Hepatocyte (in vitro differentiated cells): ENCODE results near the gene GMEB2.

Experiments used
- CTCF ChIP-seq: fragments of 200-600 bp; sonication (generic); IDR thresholded peaks from 2 replicates; pipeline ENCODE4 v1.5.1; 2016; ENCODE audit warnings: antibody characterized with exemption, mild to moderate bottlenecking; ENCODE audit not compliant: poor library complexity
- EZH2 ChIP-seq: fragments of 200-600 bp; sonication (generic); IDR thresholded peaks from 2 replicates; pipeline ENCODE4 v1.6.1; 2016; ENCODE audit warnings: antibody characterized with exemption, mild to moderate bottlenecking, borderline replicate concordance

- no peak for TF ChIP-seq CTCF
- TF ChIP-seq EZH2: no peak
Measured at GRCh38 chr20:63539092-63539430, 87.8 kb downstream of the GMEB2 start.
